HL-60/S4 treated with phorbol 12-myristate 13-acetate at 8.2 ng/mL for 4 days and 3 days (cell line): ENCODE data around the gene ZMAT5.

Source experiments
- in situ Hi-C: fragments of 300-500 bp; cut with MboI; formaldehyde crosslinking; loops from 2 replicates; pipeline ENCODE4 v1.15.0; 2022; ENCODE audit warnings: low sequenced_read_pairs

The ZMAT5 gene

DNA sequence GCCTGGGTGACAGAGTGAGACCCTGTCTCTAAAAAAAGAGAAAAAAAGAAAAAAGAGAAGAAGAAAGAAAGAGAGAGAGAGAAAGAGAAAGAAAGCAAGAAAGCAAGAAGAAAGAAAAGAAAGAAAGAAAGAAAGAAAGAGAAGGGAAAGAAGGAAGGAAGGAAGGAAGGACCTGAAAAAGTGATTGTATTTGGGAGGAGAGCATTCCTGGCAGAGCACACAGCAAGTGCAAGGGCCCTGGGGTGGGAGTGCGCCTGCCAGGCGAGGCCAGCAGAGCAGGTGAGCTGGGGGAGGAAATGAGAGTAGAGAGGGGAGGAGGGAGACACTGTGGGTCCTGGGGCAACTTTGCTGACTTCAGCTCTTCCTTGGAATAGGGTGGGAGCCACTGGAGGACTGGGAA is 54.7 kb downstream of the ZMAT5 start:
- in situ Hi-C loops: no loop called here

DNA sequence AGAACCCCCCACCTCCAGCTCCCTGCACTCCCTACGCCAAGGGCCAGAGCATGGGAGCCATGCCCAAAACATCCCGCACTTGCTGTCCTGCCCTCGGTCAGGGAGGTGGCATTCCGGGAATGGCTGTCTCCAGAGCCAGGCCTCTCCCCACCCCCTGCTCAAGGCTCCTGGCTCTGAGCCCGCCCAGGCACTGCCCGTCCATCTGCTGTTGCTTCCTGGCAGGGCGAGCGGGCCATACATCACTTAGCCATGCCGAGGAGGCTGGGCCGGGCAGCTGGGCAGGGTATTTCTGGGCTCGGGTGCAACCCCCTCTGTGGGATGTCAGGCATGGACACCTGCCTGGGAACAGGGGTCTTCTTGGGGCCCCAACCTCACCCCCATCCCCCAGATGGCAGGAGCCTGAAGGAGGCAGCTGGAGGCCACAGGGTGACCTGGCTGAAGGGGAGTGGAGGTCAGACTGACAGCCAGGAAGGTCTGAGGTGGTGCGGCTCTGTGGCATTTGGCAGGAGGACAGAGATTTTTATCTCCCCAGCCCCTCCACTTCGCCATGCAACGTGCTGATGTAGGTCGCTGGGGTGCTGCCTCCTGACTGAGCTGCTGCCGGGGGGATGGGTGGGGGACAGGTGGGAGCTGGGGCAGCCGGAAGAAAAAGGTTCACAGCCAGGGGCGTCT is 55.7 kb downstream of the ZMAT5 start:
- in situ Hi-C loops: no loop called here

DNA sequence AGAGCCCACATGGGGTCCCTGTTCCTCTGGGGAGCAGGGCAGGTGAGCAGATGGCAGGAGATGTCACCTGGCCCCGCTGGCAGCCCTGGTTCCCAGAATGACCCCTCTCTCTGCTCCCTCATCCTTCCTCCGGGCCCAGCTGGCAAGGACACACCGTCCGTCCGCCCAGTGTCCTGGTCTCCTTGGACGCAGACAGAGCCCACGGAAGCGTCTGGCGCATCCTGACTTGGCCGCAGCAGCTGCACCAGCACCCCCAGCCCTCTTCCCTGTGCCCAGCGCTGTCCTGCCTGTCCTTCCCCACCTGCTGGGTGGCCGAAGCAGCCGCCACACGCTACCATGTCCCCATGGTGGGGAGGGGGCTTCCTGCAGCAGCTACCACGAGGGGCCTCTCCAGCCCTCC is 56.6 kb downstream of the ZMAT5 start:
- in situ Hi-C loops: no loop called here

DNA sequence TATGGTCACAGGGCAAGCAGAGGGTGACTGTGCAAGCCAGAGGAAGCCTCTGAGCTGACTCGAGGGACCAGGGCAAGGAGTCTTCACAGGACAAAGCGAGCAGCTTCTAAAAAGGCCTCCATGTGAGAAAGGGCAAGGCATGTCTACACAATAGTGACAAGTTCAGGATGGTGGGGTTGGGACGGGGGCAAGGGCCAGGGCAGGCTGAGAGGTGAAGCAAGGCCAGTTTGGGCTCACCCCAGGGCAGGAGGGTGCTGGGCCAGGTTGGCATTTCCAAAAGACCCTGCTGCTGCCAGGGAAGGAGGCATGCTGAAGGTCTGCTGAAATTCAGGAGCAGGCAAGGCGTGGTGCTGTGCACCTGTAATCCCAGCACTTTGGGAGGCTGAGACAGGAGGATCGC is 59.3 kb downstream of the ZMAT5 start:
- in situ Hi-C loops: no loop called here

DNA sequence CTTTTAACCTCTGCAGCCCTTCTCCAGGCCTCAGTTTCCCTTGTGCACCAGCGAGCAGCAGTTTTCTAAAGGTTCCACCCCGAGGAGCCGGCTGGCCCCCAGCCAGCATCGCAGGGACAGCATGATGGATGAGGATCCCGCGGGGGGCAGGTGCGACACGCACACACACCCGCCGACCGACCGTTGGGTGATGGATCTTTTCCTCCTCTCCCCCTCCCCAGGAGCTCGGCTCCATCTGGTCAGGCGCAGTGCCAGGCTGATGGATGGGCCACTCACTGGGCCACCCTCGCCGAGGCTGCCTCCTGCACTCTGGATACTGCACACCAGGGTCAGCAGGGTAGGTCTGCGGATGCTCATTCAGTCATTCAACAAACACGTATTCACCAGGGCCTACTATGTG is 59.8 kb downstream of the ZMAT5 start:
- in situ Hi-C loops: no loop called here

DNA sequence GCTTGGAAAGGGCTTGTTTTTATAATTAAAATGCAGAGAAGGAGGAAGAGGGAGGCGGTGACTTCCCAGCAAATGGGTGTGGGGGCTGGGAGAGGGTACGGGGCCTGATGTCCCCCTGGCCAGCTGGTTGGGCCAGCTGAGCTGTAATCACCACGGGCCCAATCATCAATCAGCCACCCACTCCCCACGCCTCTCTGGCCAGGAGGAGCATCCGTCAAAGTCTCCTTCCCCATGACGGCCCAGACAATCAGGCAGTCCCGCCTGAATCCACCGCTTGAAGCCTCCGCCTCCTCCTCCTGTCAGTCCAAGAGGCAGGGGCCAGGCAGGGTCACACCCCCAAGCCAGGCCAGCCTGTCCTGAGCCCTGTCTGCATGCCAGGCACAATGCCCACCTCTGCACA is 60.3 kb downstream of the ZMAT5 start:
- in situ Hi-C loops: no loop called here

DNA sequence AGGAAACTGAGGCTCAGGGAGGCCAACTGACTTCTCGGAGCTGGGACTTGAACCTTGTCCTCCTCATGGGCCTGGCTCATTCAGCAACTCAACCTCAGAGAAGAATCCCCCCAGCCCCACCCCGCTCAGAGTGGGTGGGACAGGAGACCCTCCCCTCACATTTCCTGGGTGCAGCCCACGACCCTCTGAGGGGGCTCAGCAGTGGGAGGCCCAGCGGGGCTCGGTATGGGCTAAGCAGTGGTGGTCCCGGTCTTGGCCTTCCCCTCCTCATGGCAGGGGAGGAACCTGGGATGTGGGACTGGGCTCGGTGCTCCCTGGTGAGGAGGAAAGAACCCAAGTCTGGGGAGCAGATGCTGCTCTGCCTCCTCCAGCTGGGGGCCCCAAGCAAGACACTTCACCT is 61.2 kb downstream of the ZMAT5 start:
- in situ Hi-C loops: no loop called here

DNA sequence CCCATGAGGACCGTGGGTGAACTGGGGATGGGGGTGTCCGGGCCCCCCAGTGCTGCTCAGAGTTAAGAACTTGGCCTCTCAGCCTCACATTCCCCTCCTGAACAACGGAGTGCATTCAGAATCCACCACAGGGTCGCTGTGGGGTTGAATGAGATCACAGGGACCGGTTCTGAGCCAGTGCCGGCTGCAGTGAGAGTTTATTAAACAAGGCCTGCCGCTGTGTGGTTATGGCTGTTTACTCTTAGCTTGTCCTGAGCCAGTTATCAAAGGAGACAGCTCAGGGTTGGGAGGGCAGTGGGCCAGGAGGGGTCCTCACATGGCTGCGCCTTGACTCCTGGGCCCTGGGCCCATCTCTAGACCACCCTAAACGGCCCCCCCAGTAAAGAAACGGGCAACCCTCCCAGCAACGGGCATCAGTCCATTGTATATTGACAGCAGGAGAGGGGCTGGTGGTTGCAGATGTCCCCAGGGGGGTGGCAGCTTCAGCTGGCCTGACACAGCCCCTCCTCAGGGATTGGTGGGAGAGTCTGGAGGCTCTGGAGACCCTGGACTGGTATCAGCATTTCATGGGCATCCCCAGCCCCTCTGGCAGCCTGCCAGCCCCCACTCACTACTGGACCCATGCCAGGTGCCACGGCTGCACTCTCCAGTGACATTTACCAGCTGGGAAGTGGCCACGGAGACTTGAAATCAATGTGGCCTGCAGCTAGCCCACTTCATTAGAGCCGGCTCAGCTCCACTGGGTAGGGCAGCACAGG is 62.1 kb downstream of the ZMAT5 start:
- in situ Hi-C loops: no loop called here

DNA sequence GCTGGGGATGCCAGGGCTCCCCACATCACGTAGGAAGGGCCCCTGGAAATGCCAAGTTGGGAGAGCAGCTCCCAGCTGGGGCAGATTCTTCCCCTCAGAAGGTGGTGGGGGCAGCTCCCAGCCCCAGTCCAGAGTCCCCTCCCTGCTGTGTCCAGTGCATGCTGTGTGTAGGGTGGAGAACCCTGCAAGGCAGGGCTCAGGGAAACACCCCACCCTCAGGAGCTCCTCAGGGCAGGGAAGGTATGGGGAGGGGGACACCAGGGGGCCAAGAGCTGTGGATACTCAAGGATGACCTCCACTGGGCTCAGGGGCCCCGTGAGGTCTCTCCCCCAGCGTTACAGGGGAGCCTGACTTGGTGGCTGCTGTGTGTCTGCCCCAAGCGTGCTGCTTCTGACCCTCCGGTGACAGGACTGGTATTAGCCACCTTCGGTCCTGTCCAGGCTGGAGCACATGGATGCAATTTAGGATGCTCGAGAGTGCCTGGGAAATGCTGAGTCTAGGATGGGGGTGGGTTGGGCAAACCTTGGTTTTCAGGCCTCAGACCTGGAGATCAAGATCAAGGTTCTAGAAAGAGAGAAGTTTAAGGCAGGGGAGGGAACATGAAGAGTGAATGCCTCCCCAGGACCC is 63.1 kb downstream of the ZMAT5 start:
- in situ Hi-C loops: no loop called here

DNA sequence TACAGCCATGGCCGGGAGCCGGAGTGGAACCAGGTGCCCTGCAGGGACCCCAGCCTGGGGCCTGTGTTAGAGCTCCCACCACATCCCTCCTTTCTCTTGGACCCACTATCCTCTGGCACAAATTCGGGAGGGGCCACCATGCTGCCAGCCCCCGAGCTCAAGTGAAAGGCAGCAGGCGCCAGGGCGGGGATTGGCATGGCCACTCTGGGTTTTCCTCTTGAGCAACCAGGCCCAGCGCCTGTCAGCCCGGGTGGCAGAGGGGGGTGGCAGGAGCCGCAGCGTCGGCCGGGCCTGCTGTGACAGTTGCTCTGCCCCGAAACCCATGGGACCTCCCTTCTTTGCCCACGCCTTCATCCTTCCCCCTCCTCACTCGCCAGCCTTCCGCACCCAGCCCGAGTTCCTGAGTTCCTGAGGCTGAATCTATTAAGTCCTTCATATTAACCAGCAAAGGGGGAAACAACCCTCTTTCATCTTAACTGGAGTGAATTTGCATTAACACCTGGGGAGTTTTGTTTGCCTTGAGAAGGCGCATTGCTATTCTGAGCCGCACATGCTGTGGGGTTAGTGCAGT is 63.8 kb downstream of the ZMAT5 start:
- in situ Hi-C loops: no loop called here

DNA sequence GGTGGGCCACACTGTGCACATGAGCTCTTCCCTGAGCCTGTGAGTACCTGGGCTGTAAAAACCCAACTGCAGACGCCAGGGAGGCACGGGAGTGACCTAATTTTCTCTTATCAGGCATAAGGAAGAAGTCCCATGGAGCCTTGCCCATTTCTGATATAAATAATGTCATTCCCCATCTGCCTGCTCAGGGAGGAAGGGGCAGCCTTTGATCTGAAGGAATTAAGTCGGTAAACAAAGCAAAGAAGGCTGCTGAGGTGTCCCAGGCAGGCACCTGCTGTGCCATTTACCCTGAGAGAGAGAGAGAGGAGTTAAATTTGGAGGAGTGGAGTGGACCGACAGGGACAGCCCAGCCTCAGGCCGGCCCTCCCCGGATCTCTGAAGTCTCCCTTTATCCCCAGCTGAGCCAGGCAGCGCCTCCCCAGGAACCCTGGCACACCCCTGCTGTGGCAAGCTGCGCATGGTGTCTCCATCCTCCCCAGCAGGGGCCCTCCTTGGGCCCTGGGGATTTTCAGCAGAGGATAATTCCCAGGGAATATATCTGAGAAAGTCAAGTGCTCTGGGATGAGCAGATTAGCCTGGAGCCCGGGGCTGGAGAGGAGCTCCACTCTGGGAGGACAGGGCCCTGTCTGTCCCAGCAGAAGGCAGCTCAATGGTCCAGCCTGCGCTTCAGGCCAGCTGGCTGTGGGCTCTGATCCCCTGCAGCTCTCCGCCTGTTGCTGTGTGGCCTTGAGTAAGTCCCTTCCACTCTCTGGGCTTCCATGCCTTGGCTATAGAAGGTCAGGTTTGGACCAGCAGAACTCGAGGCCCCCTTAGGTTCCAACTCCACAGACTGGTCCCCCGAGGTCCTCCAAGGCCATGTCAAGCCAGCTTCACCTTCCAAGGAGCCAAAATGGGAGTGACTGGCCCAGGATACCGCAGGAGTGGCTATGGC is 64.5 kb downstream of the ZMAT5 start:
- in situ Hi-C loops: no loop called here

DNA sequence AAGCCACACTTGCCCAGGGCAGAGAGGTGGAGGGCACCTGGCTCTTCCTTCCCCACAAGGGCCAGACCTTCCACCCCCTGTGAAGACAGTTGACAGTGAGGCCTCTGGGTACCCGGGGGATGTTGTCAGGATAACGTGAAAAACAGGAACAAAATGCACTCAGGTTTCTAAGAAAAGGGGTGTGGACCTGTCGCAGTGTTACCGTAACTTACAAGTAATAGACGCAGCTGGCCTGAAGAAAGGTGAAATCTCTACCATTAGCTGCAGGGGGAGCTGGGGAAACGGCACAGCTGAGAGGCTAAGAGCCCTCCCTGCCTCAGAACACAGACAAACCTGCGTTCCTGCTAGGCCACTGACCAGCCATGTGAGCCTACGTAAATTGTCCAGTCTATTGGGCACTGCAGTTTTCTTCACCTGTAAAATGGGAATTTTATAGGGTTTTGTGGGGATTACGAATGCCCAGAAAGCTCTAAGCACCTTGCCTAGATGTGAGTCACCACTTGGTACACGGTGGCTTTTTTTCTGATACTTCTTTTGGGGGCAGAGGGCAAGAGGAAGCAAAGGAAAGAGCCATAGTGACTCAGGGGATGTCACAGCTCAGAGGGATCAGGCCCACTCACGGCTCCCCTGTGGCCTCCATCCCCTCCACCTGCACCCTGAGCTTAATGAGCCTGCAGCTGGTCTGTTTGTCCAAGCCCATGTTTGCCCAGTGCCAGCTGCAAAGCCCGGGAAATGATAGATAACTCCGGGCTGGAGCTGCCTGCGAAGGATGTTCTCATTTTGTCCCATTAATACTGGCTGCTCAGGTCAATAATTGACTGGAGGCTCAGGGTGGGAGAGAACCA is 65.4 kb downstream of the ZMAT5 start:
- in situ Hi-C loops: no loop called here

DNA sequence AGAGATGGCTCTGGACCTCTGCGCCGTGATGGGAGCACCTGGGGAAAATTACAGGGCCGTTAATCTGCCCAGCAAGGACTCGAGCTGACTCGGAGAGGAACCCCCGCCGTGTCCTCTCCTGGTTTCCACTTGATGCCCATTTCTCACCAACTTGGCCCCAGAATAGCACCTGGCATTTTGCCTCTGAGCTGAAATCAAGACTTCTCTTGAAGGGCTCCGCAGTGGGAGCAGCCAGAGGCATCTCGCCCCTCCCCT is 66.0 kb downstream of the ZMAT5 start:
- in situ Hi-C loops: no loop called here

DNA sequence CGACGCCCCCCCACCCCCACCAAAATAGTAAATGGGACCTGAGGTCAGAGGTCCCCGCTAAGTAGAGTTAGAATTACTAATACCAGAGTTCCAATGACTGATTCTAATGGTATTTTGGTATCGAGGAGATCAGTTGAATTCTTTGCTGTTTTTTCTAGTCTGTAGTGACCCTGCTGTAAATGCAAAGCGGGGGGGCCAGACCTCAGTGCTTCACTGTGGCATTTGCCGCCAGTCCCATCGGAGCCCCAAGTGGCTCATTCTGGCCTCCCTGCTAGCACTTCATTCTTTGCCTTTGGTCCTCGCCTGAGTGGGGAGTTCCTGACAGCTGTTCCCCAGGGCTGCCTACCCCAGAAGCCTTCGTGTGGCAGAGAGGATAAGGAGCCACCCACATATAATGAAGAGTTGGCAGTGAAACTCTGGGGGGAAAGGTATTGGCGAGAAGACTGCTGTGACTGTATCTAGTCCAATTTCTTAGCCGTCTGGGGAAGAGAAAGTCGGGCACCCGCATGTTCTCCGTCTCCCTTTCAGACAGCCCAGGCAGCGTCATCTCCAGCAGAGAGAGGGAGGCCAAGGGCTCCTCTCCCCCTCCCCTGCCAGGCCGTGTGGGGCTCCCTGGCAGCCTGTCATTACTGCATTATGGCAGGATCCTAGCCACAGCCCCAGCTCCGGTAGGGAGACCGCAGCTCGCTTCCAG is 66.5 kb downstream of the ZMAT5 start:
- in situ Hi-C loops: no loop called here

DNA sequence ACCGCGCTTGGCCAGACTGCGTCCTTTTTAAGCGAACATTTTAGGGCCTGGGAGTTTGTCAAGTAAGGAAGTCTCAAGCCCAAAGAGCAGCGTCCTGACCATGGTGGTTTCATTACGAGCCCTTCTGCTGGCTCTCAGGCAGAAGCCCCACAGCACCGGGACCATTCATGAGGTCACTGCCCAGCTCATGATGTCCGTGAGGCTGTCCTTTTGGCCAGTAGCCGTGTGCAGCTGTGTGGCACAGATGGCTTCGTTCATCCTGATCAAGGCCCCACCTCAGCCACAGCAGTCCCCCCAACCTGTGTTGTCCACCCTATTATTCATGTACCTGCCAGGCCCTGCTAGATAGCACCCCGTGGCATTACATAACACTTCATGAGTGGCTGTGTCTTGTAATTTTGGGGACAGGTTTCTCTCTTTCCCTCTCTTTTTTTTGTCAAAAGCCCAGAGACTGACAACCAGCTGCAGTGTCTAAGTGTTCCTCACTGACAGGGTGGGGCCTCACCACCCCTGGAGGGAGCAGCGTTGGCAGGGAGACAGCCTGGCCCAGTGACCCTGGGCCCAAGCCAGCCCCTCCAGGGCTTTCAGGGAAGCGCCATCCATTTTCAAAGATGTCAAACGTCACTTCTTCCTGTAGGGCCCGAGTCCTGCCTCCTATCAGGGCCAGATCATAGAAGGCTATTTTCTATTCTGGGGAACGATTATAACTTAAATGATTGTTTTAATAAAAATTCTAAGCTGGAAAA is 68.8 kb downstream of the ZMAT5 start:
- in situ Hi-C loops: no loop called here

DNA sequence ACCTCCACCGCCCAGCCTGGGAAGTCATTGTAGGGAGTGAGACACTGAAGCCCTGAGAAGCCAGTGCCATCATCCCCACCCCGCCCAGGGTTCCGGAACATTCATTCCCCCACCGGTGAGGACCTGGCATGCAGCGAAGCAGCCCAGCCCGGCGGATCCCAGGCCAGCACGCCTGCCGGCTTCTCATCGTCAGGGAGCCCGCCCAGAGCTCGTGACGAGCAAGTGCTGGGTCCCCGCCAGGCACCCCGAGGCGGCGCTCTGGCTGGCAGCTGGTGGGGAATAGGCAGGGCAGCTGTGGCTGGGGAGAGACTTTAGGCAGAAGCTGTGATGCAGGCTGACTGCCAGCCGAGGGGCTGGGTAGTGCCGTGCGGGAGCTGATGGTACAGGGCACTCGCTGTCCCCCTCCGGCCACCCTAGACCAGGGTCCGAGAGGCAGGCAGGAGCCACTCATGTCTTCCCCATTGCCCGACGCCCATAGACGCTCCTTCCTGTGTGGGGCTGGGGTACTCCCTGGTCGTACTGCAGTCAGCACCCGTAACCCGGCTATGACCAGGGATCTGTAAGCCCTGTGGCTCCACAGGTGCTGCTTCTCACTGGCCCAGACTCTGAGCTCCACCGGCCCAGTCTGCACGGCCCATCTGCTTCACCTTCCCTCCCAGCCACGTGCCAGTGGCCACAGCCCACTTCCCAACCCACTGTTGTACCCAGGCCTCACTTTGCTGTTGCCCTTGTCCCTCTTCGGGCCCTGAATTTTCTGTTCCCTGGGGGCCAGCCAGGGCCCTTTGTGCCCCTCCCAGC is 71.5 kb downstream of the ZMAT5 start:
- in situ Hi-C loops: no loop called here

DNA sequence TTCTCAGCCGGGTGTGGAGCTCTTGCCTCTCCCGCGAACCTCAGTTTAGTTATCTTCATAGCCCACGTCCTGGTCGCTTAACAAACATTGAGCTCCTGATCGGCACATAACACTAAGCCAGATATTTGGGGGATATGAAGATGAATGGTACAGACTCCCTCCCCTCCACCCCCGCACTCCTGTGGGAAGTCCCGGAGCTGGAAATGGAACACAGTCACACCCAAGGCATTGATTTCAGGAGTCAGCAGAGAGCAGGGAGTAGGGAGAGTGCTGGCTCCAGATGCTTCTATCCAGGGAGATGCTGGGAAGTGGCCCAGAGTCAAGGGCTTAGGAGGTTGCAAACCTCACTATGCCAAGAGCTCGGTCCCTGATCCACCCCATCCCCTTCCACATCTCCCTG is 73.1 kb downstream of the ZMAT5 start:
- in situ Hi-C loops: no loop called here

DNA sequence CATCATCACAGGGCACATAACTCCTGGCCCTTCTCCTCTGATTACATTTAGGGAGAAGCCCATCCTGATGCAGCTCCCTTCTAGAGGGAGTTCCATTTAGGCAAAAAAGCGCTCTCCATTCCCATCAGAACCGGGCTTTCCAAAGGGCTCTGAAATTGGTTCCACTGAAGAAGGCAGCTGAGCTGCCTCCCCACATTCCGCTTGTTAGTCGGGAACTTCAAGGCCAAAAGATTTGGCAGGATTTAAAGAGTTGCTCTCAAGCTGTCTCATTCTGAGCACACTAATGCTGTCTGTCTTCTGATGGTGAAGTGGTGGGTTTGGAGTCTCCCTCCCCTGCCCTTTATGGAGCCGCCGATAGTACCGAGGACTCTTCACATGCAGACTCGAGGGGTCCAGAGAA is 73.6 kb downstream of the ZMAT5 start:
- in situ Hi-C loops: no loop called here
